Chondrocyte (in vitro differentiated cells): ENCODE results near the gene MLXIP. TPM values are rescaled to one million over a fixed set of nuclear protein-coding genes. Genes with fewer than 3 reads are reported as not detected.
"Not testable (repeated sequence)": the region's sequence is repeated elsewhere in the genome, so short reads cannot be mapped to it uniquely, and the experiment has no call there.

ENCODE experiments used
- DNase-seq: peaks from one replicate; pipeline ENCODE4 v3.0.0; 2021; ENCODE audit warnings: mixed read lengths, low spot score
- H3K27ac Mint-ChIP-seq: one replicate; pipeline ENCODE4 v1.8.0; 2021; ENCODE audit warnings: mild to moderate bottlenecking, moderate library complexity, mixed read lengths; ENCODE audit not compliant: unreplicated experiment
- H3K27me3 Mint-ChIP-seq: 2 replicates; pipeline ENCODE4 v1.8.0; 2021; ENCODE audit warnings: low read depth, mixed read lengths
- H3K36me3 Mint-ChIP-seq: 2 replicates; pipeline ENCODE4 v1.8.0; 2021; ENCODE audit warnings: low read depth, mixed read lengths
- H3K4me1 Mint-ChIP-seq: 2 replicates; pipeline ENCODE4 v1.8.0; 2021; ENCODE audit warnings: low read depth, mild to moderate bottlenecking, mixed read lengths
- H3K4me3 Mint-ChIP-seq: one replicate; pipeline ENCODE4 v1.8.0; 2021; ENCODE audit warnings: mild to moderate bottlenecking, moderate library complexity, mixed read lengths; ENCODE audit not compliant: unreplicated experiment
- H3K9me3 Mint-ChIP-seq: 2 replicates; pipeline ENCODE4 v1.8.0; 2021; ENCODE audit warnings: low read depth, mixed read lengths
- CTCF ChIP-seq: fragments of 200-600 bp; sonication (generic); IDR thresholded peaks from 2 replicates; pipeline ENCODE4 v1.5.0; 2021; ENCODE audit warnings: antibody characterized with exemption, mild to moderate bottlenecking, moderate library complexity
- total RNA-seq: library from RNA; stranded (reverse); gene quantifications from 3 replicates; pipeline ENCODE4 v1.2.1, GENCODE V29; 2021

MLXIP gene
- total RNA-seq, 1 donor from 2014 or later: 61.7 TPM

- no peak for DNase-seq
- Mint-ChIP-seq H3K4me3 (no peak overlapping the region), H3K27me3 (no peaks in the 10 kb centered on the region)
These were observed 28.7 kb downstream of the MLXIP start for GRCh38 chr12:122107261-122107660.

GRCh38 chr12:122111089-122111641, 32.6 kb downstream of the MLXIP start:
- H3K27ac Mint-ChIP-seq: no peak overlapping the region
- H3K27me3 Mint-ChIP-seq: no peaks in the 10 kb centered on the region
- TF ChIP-seq CTCF: no peak
- no peak overlapping the region for H3K4me3 Mint-ChIP-seq
- peak; percentile 9 for DNase-seq
- no peaks in the 10 kb centered on the region for H3K36me3 Mint-ChIP-seq
- H3K9me3 Mint-ChIP-seq: no peaks in the 10 kb centered on the region
- H3K4me1 Mint-ChIP-seq: peaks cover 45% of the 10 kb centered on the region

More at GRCh38 chr12:122107261-122107660, 28.7 kb downstream of the MLXIP start:
- Mint-ChIP-seq H3K36me3 (peaks cover 3% of the 10 kb centered on the region), H3K27ac (peak overlapping the region; percentile 84), H3K9me3 (peaks cover 2% of the 10 kb centered on the region), H3K4me1 (peaks cover 52% of the 10 kb centered on the region)
- no peak for TF ChIP-seq CTCF

GRCh38 chr12:122116707-122117535, 38.4 kb downstream of the MLXIP start:
- no peak overlapping the region for H3K4me3 Mint-ChIP-seq
- peaks cover 2% of the 10 kb centered on the region for H3K36me3 Mint-ChIP-seq
- H3K27ac Mint-ChIP-seq: no peak overlapping the region
- H3K4me1 Mint-ChIP-seq: peaks cover 20% of the 10 kb centered on the region
- no peaks in the 10 kb centered on the region for H3K27me3 Mint-ChIP-seq
- DNase-seq: peak; percentile 77
- no peaks in the 10 kb centered on the region for H3K9me3 Mint-ChIP-seq
- peak; percentile 24 for TF ChIP-seq CTCF

- Mint-ChIP-seq H3K27ac (no peak overlapping the region), H3K4me1 (peaks cover 24% of the 10 kb centered on the region), H3K4me3 (no peak overlapping the region), H3K27me3 (no peaks in the 10 kb centered on the region), H3K9me3 (no peaks in the 10 kb centered on the region), H3K36me3 (peaks cover 2% of the 10 kb centered on the region)
- TF ChIP-seq CTCF: no peak
- peak; percentile 22 for DNase-seq
These were observed 39.4 kb downstream of the MLXIP start for GRCh38 chr12:122117979-122118378.

- H3K9me3 Mint-ChIP-seq, H3K4me3 Mint-ChIP-seq, H3K27me3 Mint-ChIP-seq, H3K36me3 Mint-ChIP-seq: not testable (repeated sequence)
- Mint-ChIP-seq H3K4me1 (peaks cover 36% of the 10 kb centered on the region), H3K27ac (peak overlapping the region; percentile 74)
- peak; percentile 59 for DNase-seq
These were observed 42.8 kb downstream of the MLXIP start for GRCh38 chr12:122121341-122121740.
